KMS-11 (cell line): Measurements from ENCODE around the gene HIGD1C.
A peak's percentile ranks its signal among the peaks of the same experiment; 100 is the strongest.

Experiments used
- H2AFZ ChIP-seq: fragments of 200-600 bp; sonication (generic); 2 replicates; pipeline ENCODE4 v1.6.1; 2016; ENCODE audit warnings: antibody characterized with exemption, mixed run types, low read depth
- H3K27ac ChIP-seq: fragments of 200-600 bp; sonication (generic); 2 replicates; pipeline ENCODE4 v1.6.1; 2016; ENCODE audit warnings: mild to moderate bottlenecking, mixed run types
- H3K27me3 ChIP-seq: fragments of 200-600 bp; sonication (generic); 2 replicates; pipeline ENCODE4 v1.6.1; 2017; ENCODE audit warnings: mild to moderate bottlenecking, low read depth, mixed run types, moderate library complexity; ENCODE audit not compliant: insufficient read depth
- H3K36me3 ChIP-seq: fragments of 200-600 bp; sonication (generic); 2 replicates; pipeline ENCODE4 v1.6.1; 2017; ENCODE audit warnings: mild to moderate bottlenecking, mixed run types; ENCODE audit not compliant: insufficient read depth
- H3K4me1 ChIP-seq: fragments of 200-600 bp; sonication (generic); 2 replicates; pipeline ENCODE4 v1.6.1; 2016; ENCODE audit warnings: mild to moderate bottlenecking, low read depth, mixed run types; ENCODE audit not compliant: poor library complexity, severe bottlenecking
- H3K4me2 ChIP-seq: fragments of 200-600 bp; sonication (generic); 2 replicates; pipeline ENCODE4 v1.7.0; 2016; ENCODE audit warnings: mild to moderate bottlenecking, mixed run types
- H3K4me3 ChIP-seq: fragments of 200-600 bp; sonication (generic); IDR thresholded peaks from 2 replicates; pipeline ENCODE4 v1.6.1; 2017; ENCODE audit warnings: low read depth, low read length, mixed read lengths; ENCODE audit not compliant: insufficient read depth
- H3K79me2 ChIP-seq: fragments of 200-600 bp; sonication (generic); 2 replicates; pipeline ENCODE4 v1.6.1; 2016; ENCODE audit warnings: low read depth, mixed run types; ENCODE audit not compliant: insufficient read depth
- H3K9ac ChIP-seq: fragments of 200-600 bp; sonication (generic); 2 replicates; pipeline ENCODE4 v1.6.1; 2016; ENCODE audit warnings: mild to moderate bottlenecking, mixed run types
- H4K20me1 ChIP-seq: fragments of 200-600 bp; sonication (generic); 2 replicates; pipeline ENCODE4 v1.6.1; 2016; ENCODE audit warnings: mild to moderate bottlenecking, mixed run types; ENCODE audit not compliant: insufficient read depth
- TF ChIP-seq, protein P1 (sequence below): fragments of 200-600 bp; sonication (generic); conservative IDR thresholded peaks from 2 replicates; pipeline ENCODE4 v1.6.1; 2017; ENCODE audit warnings: low read depth, mild to moderate bottlenecking, antibody characterized with exemption, low read length, moderate library complexity, mixed read lengths

HIGD1C gene

DNA sequence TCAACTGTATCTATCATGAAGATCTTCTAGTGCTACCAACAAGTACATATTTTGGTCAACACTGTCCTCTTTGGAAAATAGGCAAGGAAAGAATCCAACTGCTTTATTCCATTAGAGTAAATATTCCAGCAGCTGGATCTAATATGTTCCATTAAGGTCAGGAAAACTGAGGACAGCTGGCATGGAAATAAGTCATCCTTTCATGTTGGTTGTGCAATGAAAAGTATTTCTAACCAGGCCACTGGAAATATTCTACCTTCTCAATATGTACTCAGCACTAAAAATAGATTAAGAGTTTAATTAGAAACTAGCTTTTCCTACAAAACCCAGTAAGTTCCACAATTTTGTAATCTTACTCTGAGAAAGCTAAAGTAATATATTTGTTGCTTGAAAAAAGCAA lies 19.6 kb downstream of the HIGD1C start:
- no peaks in the 10 kb centered on the region for H3K4me1 ChIP-seq
- no peaks in the 10 kb centered on the region for H3K36me3 ChIP-seq
- no peak overlapping the region for H3K4me2 ChIP-seq
- TF ChIP-seq, protein P1, sequence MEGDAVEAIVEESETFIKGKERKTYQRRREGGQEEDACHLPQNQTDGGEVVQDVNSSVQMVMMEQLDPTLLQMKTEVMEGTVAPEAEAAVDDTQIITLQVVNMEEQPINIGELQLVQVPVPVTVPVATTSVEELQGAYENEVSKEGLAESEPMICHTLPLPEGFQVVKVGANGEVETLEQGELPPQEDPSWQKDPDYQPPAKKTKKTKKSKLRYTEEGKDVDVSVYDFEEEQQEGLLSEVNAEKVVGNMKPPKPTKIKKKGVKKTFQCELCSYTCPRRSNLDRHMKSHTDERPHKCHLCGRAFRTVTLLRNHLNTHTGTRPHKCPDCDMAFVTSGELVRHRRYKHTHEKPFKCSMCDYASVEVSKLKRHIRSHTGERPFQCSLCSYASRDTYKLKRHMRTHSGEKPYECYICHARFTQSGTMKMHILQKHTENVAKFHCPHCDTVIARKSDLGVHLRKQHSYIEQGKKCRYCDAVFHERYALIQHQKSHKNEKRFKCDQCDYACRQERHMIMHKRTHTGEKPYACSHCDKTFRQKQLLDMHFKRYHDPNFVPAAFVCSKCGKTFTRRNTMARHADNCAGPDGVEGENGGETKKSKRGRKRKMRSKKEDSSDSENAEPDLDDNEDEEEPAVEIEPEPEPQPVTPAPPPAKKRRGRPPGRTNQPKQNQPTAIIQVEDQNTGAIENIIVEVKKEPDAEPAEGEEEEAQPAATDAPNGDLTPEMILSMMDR, result no peak
- H4K20me1 ChIP-seq, result no peaks in the 10 kb centered on the region
- H2AFZ ChIP-seq, result no peak overlapping the region
- H3K4me3 ChIP-seq, result no peak overlapping the region
- H3K79me2 ChIP-seq, result no peaks in the 10 kb centered on the region
- no peaks in the 10 kb centered on the region for H3K27me3 ChIP-seq
- no peak overlapping the region for H3K27ac ChIP-seq
- no peak overlapping the region for H3K9ac ChIP-seq

- H3K79me2 ChIP-seq, result no peaks in the 10 kb centered on the region
- peak overlapping the region; percentile 5; the same call in 1 of the 2 replicates for H2AFZ ChIP-seq
- no peaks in the 10 kb centered on the region for H3K36me3 ChIP-seq
- H3K27me3 ChIP-seq, result no peaks in the 10 kb centered on the region
- H3K4me2 ChIP-seq, result peak overlapping the region; percentile 53
- H3K9ac ChIP-seq, result peak overlapping the region; percentile 6; the same call in 1 of the 2 replicates
- peaks cover 38% of the 10 kb centered on the region for H3K4me1 ChIP-seq
- no peaks in the 10 kb centered on the region for H4K20me1 ChIP-seq
- TF ChIP-seq, protein P1, result no peak
- H3K27ac ChIP-seq, result peak overlapping the region; percentile 61
- no peak overlapping the region for H3K4me3 ChIP-seq
Measured at GRCh38 chr12:50979369-50980052, 27.2 kb downstream of the HIGD1C start.

- Histone ChIP-seq H2AFZ (no peak overlapping the region), H3K79me2 (no peaks in the 10 kb centered on the region), H3K27me3 (no peaks in the 10 kb centered on the region), H4K20me1 (no peaks in the 10 kb centered on the region), H3K27ac (peak overlapping the region; percentile 61; the same call in 1 of the 2 replicates), H3K4me3 (no peak overlapping the region), H3K9ac (no peak overlapping the region), H3K36me3 (no peaks in the 10 kb centered on the region), H3K4me1 (peaks cover 39% of the 10 kb centered on the region), H3K4me2 (peak overlapping the region; percentile 53)
- TF ChIP-seq, protein P1, result no peak
Measured at GRCh38 chr12:50980545-50980944, 28.2 kb downstream of the HIGD1C start.

GRCh38 chr12:50981319-50982239 lies 29.2 kb downstream of the HIGD1C start:
- no peaks in the 10 kb centered on the region for H3K36me3 ChIP-seq
- H3K9ac ChIP-seq, result no peak overlapping the region
- H4K20me1 ChIP-seq, result no peaks in the 10 kb centered on the region
- peaks cover 45% of the 10 kb centered on the region for H3K4me1 ChIP-seq
- H2AFZ ChIP-seq, result no peak overlapping the region
- no peaks in the 10 kb centered on the region for H3K79me2 ChIP-seq
- no peak overlapping the region for H3K4me3 ChIP-seq
- no peaks in the 10 kb centered on the region for H3K27me3 ChIP-seq
- TF ChIP-seq, protein P1, result no peak
- H3K27ac ChIP-seq, result no peak overlapping the region
- H3K4me2 ChIP-seq, result no peak overlapping the region; the same call in 1 of the 2 replicates
